Smooth muscle cell (in vitro differentiated cells): ENCODE data around the gene DCK. TPM values are rescaled to one million over a fixed set of nuclear protein-coding genes. Genes with fewer than 3 reads are reported as not detected.
"Not testable (repeated sequence)": the region's sequence is repeated elsewhere in the genome, so short reads cannot be mapped to it uniquely, and the experiment has no call there.

Experiments used
- DNase-seq: peaks from one replicate; lab custom pipeline; 2025; ENCODE audit not compliant: unreplicated experiment; lab: John Stamatoyannopoulos, UW
- H2AFZ ChIP-seq: fragments of 200-600 bp; sonication (generic); 2 replicates; pipeline ENCODE4 v1.6.0; 2016; ENCODE audit warnings: antibody characterized with exemption, low read depth, mild to moderate bottlenecking
- H3F3A ChIP-seq: fragments of 200-600 bp; sonication (generic); 2 replicates; pipeline ENCODE4 v1.6.0; 2017; ENCODE audit warnings: antibody characterized with exemption, low read depth
- H3K27ac ChIP-seq: fragments of 200-600 bp; sonication (generic); 2 replicates; pipeline ENCODE4 v1.5.1; 2016; ENCODE audit warnings: low read depth, mild to moderate bottlenecking
- H3K27me3 ChIP-seq: fragments of 200-600 bp; sonication (generic); 2 replicates; pipeline ENCODE4 v1.6.1; 2016; ENCODE audit warnings: low read depth, mild to moderate bottlenecking
- H3K36me3 ChIP-seq: fragments of 200-600 bp; sonication (generic); 2 replicates; pipeline ENCODE4 v1.5.1; 2016; ENCODE audit warnings: low read depth
- H3K4me1 ChIP-seq: fragments of 200-600 bp; sonication (generic); 2 replicates; pipeline ENCODE4 v1.5.1; 2016; ENCODE audit warnings: low read depth
- H3K4me2 ChIP-seq: fragments of 200-600 bp; sonication (generic); 2 replicates; pipeline ENCODE4 v1.6.0; 2016; ENCODE audit warnings: mild to moderate bottlenecking
- H3K4me3 ChIP-seq: fragments of 200-600 bp; sonication (generic); 2 replicates; pipeline ENCODE4 v1.5.1; 2016; ENCODE audit warnings: mild to moderate bottlenecking
- H3K79me2 ChIP-seq: fragments of 200-600 bp; sonication (generic); 2 replicates; pipeline ENCODE4 v1.6.0; 2016; ENCODE audit warnings: low read depth, mild to moderate bottlenecking
- H3K9ac ChIP-seq: fragments of 200-600 bp; sonication (generic); 2 replicates; pipeline ENCODE4 v1.6.0; 2016; ENCODE audit warnings: low read depth
- H3K9me3 ChIP-seq: fragments of 200-600 bp; sonication (generic); replicated peaks from 2 replicates; pipeline ENCODE4 v1.5.1; 2016; ENCODE audit warnings: low read depth
- H4K20me1 ChIP-seq: fragments of 200-600 bp; sonication (generic); 2 replicates; pipeline ENCODE4 v1.6.0; 2016; ENCODE audit warnings: low read depth
- CTCF ChIP-seq: fragments of 200-600 bp; sonication (generic); IDR thresholded peaks from 2 replicates; pipeline ENCODE4 v1.5.1; 2017; ENCODE audit warnings: borderline replicate concordance, mild to moderate bottlenecking, antibody characterized with exemption; ENCODE audit not compliant: insufficient read depth, poor library complexity, severe bottlenecking
- WGBS: methylation state at CpG from one replicate; pipeline ENCODE4 v1.1.7; 2016; ENCODE audit warnings: low lambda C conversion rate; 5-methylcytosine and 5-hydroxymethylcytosine counted together
- polyA plus RNA-seq: library from polyadenylated mRNA; unstranded; fragments of >200 nt; fragmentation: Nextera tagmentation; extraction: Ambion mirVana; gene quantifications from 2 replicates; pipeline ENCODE4 v1.2.1, GENCODE V29; 2016
- total RNA-seq: library from RNA; depleted of rRNA; stranded (reverse); fragments of >200 nt; gene quantifications from 2 replicates; pipeline ENCODE4 v1.2.3, GENCODE V29; 2014

DCK gene
- total and polyA plus RNA-seq, 2 experiments from 2014 or later, result 18.8 to 28.9 TPM

GRCh38 chr4:70997036-70997435 lies 3.6 kb downstream of the DCK start:
- H3F3A ChIP-seq, result peaks cover 5% of the 10 kb centered on the region
- TF ChIP-seq CTCF, result no peak
- 96% methylated on average over 1 of the region's 1 CpG for WGBS
- H4K20me1 ChIP-seq, result no peaks in the 10 kb centered on the region
- no peak overlapping the region for H3K9ac ChIP-seq
- H3K4me1 ChIP-seq, result peaks cover 13% of the 10 kb centered on the region
- H3K4me2 ChIP-seq, result no peak overlapping the region
- H3K36me3 ChIP-seq, result peaks cover 9% of the 10 kb centered on the region
- no peak for DNase-seq
- no peak overlapping the region for H2AFZ ChIP-seq
- no peak overlapping the region for H3K4me3 ChIP-seq
- H3K79me2 ChIP-seq, result peaks cover 66% of the 10 kb centered on the region
- no peak overlapping the region for H3K27ac ChIP-seq
- no peaks in the 10 kb centered on the region for H3K9me3 ChIP-seq
- H3K27me3 ChIP-seq, result no peaks in the 10 kb centered on the region

GRCh38 chr4:70997546-70997945 lies 4.1 kb downstream of the DCK start:
- no peaks in the 10 kb centered on the region for H4K20me1 ChIP-seq
- H3K4me2 ChIP-seq, result no peak overlapping the region
- H3K9me3 ChIP-seq, result no peaks in the 10 kb centered on the region
- H3K79me2 ChIP-seq, result peaks cover 67% of the 10 kb centered on the region
- H3K9ac ChIP-seq, result no peak overlapping the region
- peaks cover 9% of the 10 kb centered on the region for H3K36me3 ChIP-seq
- no peak overlapping the region for H3K27ac ChIP-seq
- no peak overlapping the region for H2AFZ ChIP-seq
- no peak for DNase-seq
- H3K4me3 ChIP-seq, result no peak overlapping the region
- peaks cover under 1% of the 10 kb centered on the region for H3F3A ChIP-seq
- no peaks in the 10 kb centered on the region for H3K27me3 ChIP-seq
- no peak for TF ChIP-seq CTCF
- H3K4me1 ChIP-seq, result peaks cover 12% of the 10 kb centered on the region
- 92% methylated on average over 2 of the region's 2 CpGs for WGBS

GRCh38 chr4:70999639-71000038 lies 6.2 kb downstream of the DCK start:
- H3F3A ChIP-seq, H3K4me2 ChIP-seq, H3K36me3 ChIP-seq, H4K20me1 ChIP-seq, H3K9me3 ChIP-seq, H3K9ac ChIP-seq, H3K4me3 ChIP-seq, H3K27me3 ChIP-seq, DNase-seq, H3K4me1 ChIP-seq, H2AFZ ChIP-seq, H3K27ac ChIP-seq: not testable (repeated sequence)
- peaks cover 61% of the 10 kb centered on the region for H3K79me2 ChIP-seq

GRCh38 chr4:71001363-71001762 lies 7.9 kb downstream of the DCK start:
- not testable (repeated sequence) for H3K27me3 ChIP-seq, H3K36me3 ChIP-seq, H2AFZ ChIP-seq, DNase-seq, H3K4me3 ChIP-seq, H3K27ac ChIP-seq, H3F3A ChIP-seq, H3K9me3 ChIP-seq, H3K4me1 ChIP-seq, H3K4me2 ChIP-seq, H3K9ac ChIP-seq, H4K20me1 ChIP-seq
- 100% methylated on average over 4 of the region's 4 CpGs for WGBS
- peaks cover 46% of the 10 kb centered on the region for H3K79me2 ChIP-seq

GRCh38 chr4:71004281-71004851 lies 10.9 kb downstream of the DCK start:
- Histone ChIP-seq H3K9ac (no peak overlapping the region), H3K27ac (no peak overlapping the region), H3K79me2 (peaks cover 25% of the 10 kb centered on the region), H2AFZ (no peak overlapping the region), H3K36me3 (peaks cover 4% of the 10 kb centered on the region), H3K27me3 (no peaks in the 10 kb centered on the region), H4K20me1 (peaks cover 4% of the 10 kb centered on the region), H3K4me3 (no peak overlapping the region), H3K4me1 (no peaks in the 10 kb centered on the region), H3F3A (no peaks in the 10 kb centered on the region), H3K4me2 (no peak overlapping the region), H3K9me3 (no peaks in the 10 kb centered on the region)
- DNase-seq, result no peak
- WGBS, result 78% methylated on average over 7 of the region's 7 CpGs
- no peak for TF ChIP-seq CTCF

- H3K4me2 ChIP-seq, H3K4me3 ChIP-seq, H3K9ac ChIP-seq, H4K20me1 ChIP-seq, H3K27ac ChIP-seq, H3K27me3 ChIP-seq, H2AFZ ChIP-seq, DNase-seq, H3K9me3 ChIP-seq, H3F3A ChIP-seq, H3K36me3 ChIP-seq, H3K4me1 ChIP-seq: not testable (repeated sequence)
- 95% methylated on average over 6 of the region's 6 CpGs for WGBS
- H3K79me2 ChIP-seq, result peaks cover 19% of the 10 kb centered on the region
Observed at GRCh38 chr4:71005025-71005424, 11.6 kb downstream of the DCK start.
